Transverse colon (tissue), 4 donors: ENCODE measurements around the gene CELSR1. TPM values are rescaled to one million over a fixed set of nuclear protein-coding genes. Genes with fewer than 3 reads are reported as not detected.
"Not testable (repeated sequence)": the region's sequence is repeated elsewhere in the genome, so short reads cannot be mapped to it uniquely, and the experiment has no call there.

Experiments used
- DNase-seq: peaks from one replicate; pipeline ENCODE4 v3.0.0-alpha.2; 2019
- H3K27ac ChIP-seq, 4 donors: fragments of 200-600 bp; sonication (generic); 2 replicates each; pipeline ENCODE4 v1.5.1; 2016 to 2018; ENCODE audit warnings: inconsistent platforms in 4 of 4
- H3K27me3 ChIP-seq: fragments of 200-600 bp; sonication (generic); 2 replicates; pipeline ENCODE4 v1.5.1; 2017; ENCODE audit warnings: inconsistent platforms
- H3K36me3 ChIP-seq, 4 donors: fragments of 200-600 bp; sonication (generic); 2 replicates each; pipeline ENCODE4 v1.5.1; 2017 to 2019; ENCODE audit warnings: inconsistent platforms in 4 of 4
- H3K4me1 ChIP-seq, 4 donors: fragments of 200-600 bp; sonication (generic); 2 replicates each; pipeline ENCODE4 v1.5.1; 2017 to 2020; ENCODE audit warnings: inconsistent platforms in 4 of 4
- H3K4me3 ChIP-seq, 4 donors: fragments of 200-600 bp; sonication (generic); 1 replicate in 1 of 4; 2 replicates in 3 of 4; pipeline versions ENCODE4 v1.5.1 to v1.6.1; 2017 to 2019; ENCODE audit warnings: inconsistent platforms in 4 of 4
- H3K9me3 ChIP-seq, 2 donors: fragments of 200-600 bp; sonication (generic); 2 replicates each; pipeline ENCODE4 v1.5.1; 2017 to 2019; ENCODE audit warnings: inconsistent platforms in 2 of 2
- CTCF ChIP-seq, 5 experiments: fragments of 200-600 bp in 3 of 5; fragments of 450-650 bp in 2 of 5; sonication (generic) in 3 of 5; IDR thresholded peaks; 1 replicate in 2 of 5; 2 replicates in 3 of 5; pipeline ENCODE4 v1.5.1; 2016 to 2017; ENCODE audit warnings: antibody characterized with exemption in 5 of 5, inconsistent platforms in 3 of 5, mild to moderate bottlenecking in 2 of 5, moderate library complexity in 1 of 5
- EP300 ChIP-seq: sonication (generic); formaldehyde crosslinking; IDR thresholded peaks from one replicate; pipeline ENCODE4 v1.6.1; 2017; ENCODE audit warnings: antibody characterized with exemption, low read depth
- POLR2A ChIP-seq: fragments of 450-650 bp; IDR thresholded peaks from one replicate; pipeline ENCODE4 v1.6.1; 2016; ENCODE audit warnings: antibody characterized with exemption, mild to moderate bottlenecking, moderate library complexity
- POLR2AphosphoS5 ChIP-seq, 3 donors: sonication (generic); formaldehyde crosslinking; IDR thresholded peaks; one replicate each; pipeline ENCODE4 v1.6.1; 2016; ENCODE audit warnings: antibody characterized with exemption in 3 of 3
- WGBS, 2 donors: methylation state at CpG; one replicate each; pipeline ENCODE4 v1.1.5; 2018; ENCODE audit warnings: low coverage in 1 of 2; 5-methylcytosine and 5-hydroxymethylcytosine counted together
- in situ Hi-C, 4 donors: fragments of 200-750 bp; cut with MboI; loops; one replicate each; pipeline versions ENCODE4 v1.15.0 to v1.15.1; 2017; ENCODE audit warnings: low sequenced_read_pairs in 3 of 4, low pct_ligation_motif_present in 1 of 4, low pct_unique_long_range_greater_than_20kb in 1 of 4
- intact Hi-C: fragments of 100-400 bp; cut with DNase I; formaldehyde crosslinking; loops from one replicate; pipeline ENCODE4 v1.15.1; 2023; ENCODE audit warnings: low total_unique reads
- total RNA-seq, 4 donors: library from RNA; depleted of rRNA; stranded (reverse); fragments of >200 nt; gene quantifications; one replicate each; pipeline ENCODE4 v1.1.0, GENCODE V29; 2016

The CELSR1 gene
- total RNA-seq, 4 donors from 2014 or later, result 0.96 to 2.5 (median 1.4) TPM

- H3K9me3 ChIP-seq, result no peaks in the 10 kb centered on the region
- H3K27me3 ChIP-seq, result no peaks in the 10 kb centered on the region
- no peak overlapping the region for H3K27ac ChIP-seq
- WGBS, 2 donors, result 88 to 94% methylated on average over 17 to 20 of the region's 20 CpGs
- in situ Hi-C loops, result loop anchor here in 3 of 4 donors (10.0 to 25.0 kb wide), 3 partner anchors 193 to 313 kb away; no protein-coding TSS in a partner anchor
- no peak overlapping the region for H3K4me3 ChIP-seq
- TF ChIP-seq CTCF (IDR thresholded peaks at IDR 0.05) (no peak), EP300 (no peak), POLR2A (no peak), POLR2AphosphoS5 (IDR thresholded peaks at IDR 0.05) (no peak)
- no peaks in the 10 kb centered on the region for H3K4me1 ChIP-seq
- no peak for DNase-seq
- intact Hi-C loops, result loop anchor here (5.0 to 10.0 kb wide), 2 partner anchors 195 to 323 kb away; no protein-coding TSS in a partner anchor
- H3K36me3 ChIP-seq, result no peaks in the 10 kb centered on the region
Observed at GRCh38 chr22:46317646-46318045, 219.8 kb downstream of the CELSR1 start.

GRCh38 chr22:46315976-46316375 is 221.4 kb downstream of the CELSR1 start:
- no peak for DNase-seq
- no peak for TF ChIP-seq CTCF (IDR thresholded peaks at IDR 0.05)
- TF ChIP-seq POLR2AphosphoS5 (IDR thresholded peaks at IDR 0.05), result no peak
- no peak for TF ChIP-seq POLR2A
- TF ChIP-seq EP300, result no peak
- no peaks in the 10 kb centered on the region for H3K4me1 ChIP-seq
- H3K4me3 ChIP-seq, result no peak overlapping the region
- in situ Hi-C loops (loop anchor here in 3 of 4 donors (10.0 to 25.0 kb wide), 3 partner anchors 191 to 311 kb away; no protein-coding TSS in a partner anchor), intact Hi-C loops (loop anchor here (5.0 to 10.0 kb wide), 2 partner anchors 194 to 321 kb away; no protein-coding TSS in a partner anchor)
- H3K27me3 ChIP-seq, result no peaks in the 10 kb centered on the region
- no peaks in the 10 kb centered on the region for H3K9me3 ChIP-seq
- WGBS, 2 donors, result 90% methylated on average over 12 of the region's 12 CpGs; no CpG with 5 or more reads in 1 of the 2 donors
- no peaks in the 10 kb centered on the region for H3K36me3 ChIP-seq
- H3K27ac ChIP-seq, result no peak overlapping the region

- H3K27ac ChIP-seq, H3K27me3 ChIP-seq, H3K36me3 ChIP-seq, H3K9me3 ChIP-seq, H3K4me1 ChIP-seq, DNase-seq, H3K4me3 ChIP-seq: not testable (repeated sequence)
- intact Hi-C loops (loop anchor here (10.0 kb wide), 1 partner anchor 318 kb away; no protein-coding TSS in a partner anchor), in situ Hi-C loops (loop anchor here (5.0 to 25.0 kb wide), 5 partner anchors 186 to 308 kb away; no protein-coding TSS in a partner anchor)
- WGBS, 2 donors, result 91% methylated on average over 2 of the region's 2 CpGs; no CpG with 5 or more reads in 1 of the 2 donors
Observed at GRCh38 chr22:46312848-46313247, 224.6 kb downstream of the CELSR1 start.

GRCh38 chr22:46312056-46312455 is 225.4 kb downstream of the CELSR1 start:
- no peak overlapping the region for H3K4me3 ChIP-seq
- 97% methylated on average over 8 of the region's 8 CpGs; no CpG with 5 or more reads in 1 of the 2 donors for WGBS, 2 donors
- in situ Hi-C loops, result loop anchor here (5.0 to 25.0 kb wide), 5 partner anchors 185 to 307 kb away; no protein-coding TSS in a partner anchor
- no peak for DNase-seq
- no peak overlapping the region for H3K27ac ChIP-seq
- no peaks in the 10 kb centered on the region for H3K4me1 ChIP-seq
- H3K27me3 ChIP-seq, result no peaks in the 10 kb centered on the region
- intact Hi-C loops, result loop anchor here (10.0 kb wide), 1 partner anchor 317 kb away; no protein-coding TSS in a partner anchor
- H3K36me3 ChIP-seq, result no peaks in the 10 kb centered on the region
- no peak for TF ChIP-seq CTCF (IDR thresholded peaks at IDR 0.05)
- no peak for TF ChIP-seq POLR2AphosphoS5 (IDR thresholded peaks at IDR 0.05)
- no peak for TF ChIP-seq EP300
- no peak for TF ChIP-seq POLR2A
- no peaks in the 10 kb centered on the region for H3K9me3 ChIP-seq

Other genes with a start within 250 kb of the CELSR1 start
- gene GTSE1, start 240.8 kb downstream of the CELSR1 start, total RNA-seq, result 1 to 10 TPM in 2 of 4 donors, under 1 TPM in 1, not detected in 1; 1.00 to 3.0 (median 1.2) TPM
- gene TRMU, start 201.9 kb downstream of the CELSR1 start, total RNA-seq, result 10 to 100 TPM; 33.7 to 90.0 (median 38.5) TPM
- 100 to 1,000 TPM; 146 to 981 (median 258) TPM for gene GRAMD4, start 82.8 kb upstream of the CELSR1 start, total RNA-seq
- 10 to 100 TPM; 13.7 to 72.2 (median 63.5) TPM for gene CERK, start 200.6 kb upstream of the CELSR1 start, total RNA-seq
- 100 to 1,000 TPM in 1 of 4 donors, 10 to 100 TPM in 3; 31.2 to 111 (median 41.8) TPM for gene TBC1D22A, start 225.0 kb upstream of the CELSR1 start, total RNA-seq